Transverse colon (tissue), 4 donors: ENCODE results near the gene PDE8B.

Source experiments
- CTCF ChIP-seq, 5 experiments: fragments of 200-600 bp in 3 of 5; fragments of 450-650 bp in 2 of 5; sonication (generic) in 3 of 5; IDR thresholded peaks; 1 replicate in 2 of 5; 2 replicates in 3 of 5; pipeline ENCODE4 v1.5.1; 2016 to 2017; ENCODE audit warnings: antibody characterized with exemption in 5 of 5, inconsistent platforms in 3 of 5, mild to moderate bottlenecking in 2 of 5, moderate library complexity in 1 of 5
- POLR2AphosphoS5 ChIP-seq, 3 donors: sonication (generic); formaldehyde crosslinking; IDR thresholded peaks; one replicate each; pipeline ENCODE4 v1.6.1; 2016; ENCODE audit warnings: antibody characterized with exemption in 3 of 3

GRCh38 chr5:77163453-77163852 lies 47.0 kb upstream of the PDE8B start:
- TF ChIP-seq CTCF (IDR thresholded peaks at IDR 0.05) (no peak), POLR2AphosphoS5 (IDR thresholded peaks at IDR 0.05) (no peak)
